ENCODE measurements around the gene GLB1L3.
"Not testable (repeated sequence)": the region's sequence is repeated elsewhere in the genome, so short reads cannot be mapped to it uniquely, and the experiment has no call there.

The GLB1L3 gene

DNA sequence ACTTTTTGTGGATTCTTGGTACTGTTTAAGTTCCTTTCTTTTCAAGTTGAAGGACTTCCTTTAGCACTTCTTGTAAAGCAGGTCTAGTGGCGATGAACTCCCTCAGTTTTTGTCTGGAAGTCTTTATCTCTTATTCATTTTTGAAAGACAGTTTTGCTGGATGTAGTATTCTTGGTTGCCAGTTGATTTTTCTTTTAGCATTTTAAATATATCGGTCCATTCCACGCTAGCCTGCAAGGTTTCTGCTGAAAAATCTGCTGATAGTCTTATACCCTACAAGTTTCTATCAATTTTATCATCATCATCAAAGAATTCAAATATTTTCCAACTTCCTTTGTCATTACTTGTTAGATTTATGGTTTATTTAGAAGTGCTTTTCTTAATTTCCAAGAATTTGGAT is 40.9 kb downstream of the GLB1L3 start:
- DNase-seq: no peak

- DNase-seq: not testable (repeated sequence)
Observed at GRCh38 chr11:134321373-134321772, 45.2 kb downstream of the GLB1L3 start.

DNA sequence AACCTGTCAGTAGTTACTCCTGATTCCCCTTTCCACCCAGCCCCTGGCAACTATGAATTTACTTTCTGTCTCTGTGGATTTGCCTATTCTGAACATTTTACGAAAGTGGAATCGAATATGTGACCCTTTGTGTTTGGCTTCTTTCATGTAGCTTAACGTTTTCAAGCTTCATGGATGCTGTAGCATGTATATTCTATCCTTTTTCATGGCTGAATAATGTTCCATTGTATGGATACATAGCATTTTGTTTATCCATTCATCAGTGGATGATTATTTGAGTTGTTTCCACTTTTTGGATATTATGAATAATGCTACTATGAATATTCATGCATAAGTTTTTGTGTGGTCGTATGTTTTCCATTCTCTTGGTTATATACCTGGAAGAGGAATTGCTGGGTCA is 46.4 kb downstream of the GLB1L3 start:
- no peak for DNase-seq

GRCh38 chr11:134328433-134328832 is 52.3 kb downstream of the GLB1L3 start:
- DNase-seq: no peak

DNA sequence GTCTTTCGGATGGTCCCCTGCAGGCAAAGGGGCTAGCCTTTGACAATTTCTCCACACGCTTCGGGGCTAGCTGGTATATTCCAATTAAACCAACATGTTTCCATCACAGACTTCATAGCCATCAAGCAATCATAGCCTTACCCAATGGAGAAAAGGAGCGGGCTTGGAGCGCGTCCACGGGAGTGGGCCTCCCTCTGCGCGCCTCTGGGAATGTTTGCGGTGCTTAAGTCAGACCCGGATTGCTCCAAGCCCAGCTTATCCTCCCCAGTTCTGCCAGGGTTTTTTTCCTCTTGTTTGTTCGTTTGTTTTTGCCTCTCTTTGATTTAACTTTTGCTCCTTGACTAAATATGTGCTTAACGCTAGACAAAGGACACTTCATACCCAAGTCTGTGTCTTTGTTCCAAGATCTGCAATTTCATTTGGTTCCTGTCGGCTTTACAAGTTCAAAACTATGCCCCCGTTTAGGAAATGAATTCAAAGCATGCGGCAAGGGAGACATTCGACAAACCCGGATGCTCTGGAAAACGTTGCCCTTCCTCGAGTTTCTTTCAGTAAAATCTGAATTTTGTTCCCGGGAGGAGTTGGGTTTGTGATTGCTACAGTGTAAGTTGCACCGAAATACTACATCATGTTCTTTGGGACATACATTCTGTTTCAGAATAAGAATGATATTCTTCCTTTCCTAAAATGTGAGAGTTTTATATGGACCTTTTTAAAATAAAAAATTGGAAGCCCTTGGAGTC is 54.6 kb downstream of the GLB1L3 start:
- no peak for DNase-seq

DNA sequence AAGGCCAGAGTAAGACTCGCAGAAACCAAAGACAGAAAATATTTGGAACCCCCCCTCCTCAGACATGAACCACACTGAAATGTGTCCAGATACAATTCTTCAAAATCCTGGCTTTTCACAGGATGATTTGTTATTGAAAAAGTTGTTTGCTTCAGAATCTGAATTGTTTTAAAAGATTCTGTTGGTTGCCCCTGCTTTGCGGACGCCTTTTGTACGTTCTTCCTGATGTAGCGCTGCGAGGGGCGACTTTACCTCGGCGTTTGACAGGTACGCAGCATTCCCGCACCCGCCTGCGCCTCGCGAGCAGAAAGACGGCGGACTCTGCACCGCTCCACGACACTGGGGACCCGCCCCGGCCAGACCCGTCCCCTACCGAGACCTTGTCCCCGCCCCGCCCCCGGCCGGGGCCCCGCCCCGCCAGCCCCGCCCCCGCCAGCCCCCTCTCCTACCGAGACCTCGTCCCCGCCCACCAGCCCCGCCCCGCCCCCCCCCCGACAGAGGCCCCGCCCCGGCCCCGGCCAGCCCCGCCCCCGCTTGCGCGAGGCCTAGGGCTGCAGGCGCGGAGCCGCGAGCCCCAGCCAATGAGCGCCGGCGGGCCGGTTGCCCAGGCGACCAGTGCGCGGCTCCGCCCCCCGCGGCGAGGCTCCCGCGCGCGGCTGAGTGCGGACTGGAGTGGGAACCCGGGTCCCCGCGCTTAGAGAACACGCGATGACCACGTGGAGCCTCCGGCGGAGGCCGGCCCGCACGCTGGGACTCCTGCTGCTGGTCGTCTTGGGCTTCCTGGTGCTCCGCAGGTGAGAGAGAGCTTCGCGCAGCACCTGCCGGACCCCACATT is 55.4 kb downstream of the GLB1L3 start, which contains the start of gene GLB1L2:
Gene GLB1L2, plus strand, starts transcription at position 635 of the 835 bp plus-strand sequence. Its CDS starts 74 bp downstream, at position 709.
- no peak for DNase-seq

DNA sequence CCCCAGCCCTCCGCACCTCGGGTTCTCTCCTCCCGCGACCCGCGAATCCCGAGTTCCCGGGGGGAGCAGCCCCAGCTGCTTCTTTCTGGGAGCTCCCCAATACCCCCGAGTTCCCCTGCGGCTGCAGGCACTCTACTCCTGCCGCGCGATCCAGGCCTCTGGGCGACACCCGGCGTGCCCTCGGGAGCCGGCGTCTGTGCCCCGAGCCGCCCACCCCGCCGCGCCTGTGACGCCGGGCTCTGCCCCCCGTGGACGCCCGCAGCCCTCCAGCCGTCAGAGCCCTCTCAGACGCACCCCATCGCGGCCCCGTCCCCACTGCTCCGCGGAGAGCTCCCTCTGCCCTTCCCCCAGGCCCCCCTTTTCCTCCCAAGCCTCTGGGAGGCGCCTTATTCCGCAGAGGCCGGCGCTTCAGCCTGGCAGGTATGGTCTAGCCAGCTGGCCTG is 56.0 kb downstream of the GLB1L3 start:
- no peak for DNase-seq

DNA sequence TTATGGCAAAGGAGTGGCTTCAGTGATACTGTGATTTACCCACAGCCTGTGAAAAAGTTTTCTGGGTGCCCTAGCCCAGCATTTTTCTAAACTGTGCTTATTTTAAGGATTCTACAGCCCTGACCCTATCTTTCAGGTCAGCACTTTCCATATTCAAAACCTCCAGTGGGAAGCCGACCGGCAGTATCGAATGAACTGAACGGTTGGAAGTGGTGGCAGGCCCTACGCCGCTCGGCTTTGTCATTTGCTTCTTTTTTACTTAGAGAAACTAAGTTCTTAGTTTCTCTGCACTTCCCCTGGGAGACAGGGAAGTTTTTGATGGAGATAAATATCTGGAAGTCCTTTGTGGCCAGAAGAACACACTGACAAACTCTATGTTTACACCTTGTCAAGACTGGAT is 56.6 kb downstream of the GLB1L3 start:
- DNase-seq: no peak

GRCh38 chr11:134333312-134333711 is 57.1 kb downstream of the GLB1L3 start:
- no peak for DNase-seq

DNA sequence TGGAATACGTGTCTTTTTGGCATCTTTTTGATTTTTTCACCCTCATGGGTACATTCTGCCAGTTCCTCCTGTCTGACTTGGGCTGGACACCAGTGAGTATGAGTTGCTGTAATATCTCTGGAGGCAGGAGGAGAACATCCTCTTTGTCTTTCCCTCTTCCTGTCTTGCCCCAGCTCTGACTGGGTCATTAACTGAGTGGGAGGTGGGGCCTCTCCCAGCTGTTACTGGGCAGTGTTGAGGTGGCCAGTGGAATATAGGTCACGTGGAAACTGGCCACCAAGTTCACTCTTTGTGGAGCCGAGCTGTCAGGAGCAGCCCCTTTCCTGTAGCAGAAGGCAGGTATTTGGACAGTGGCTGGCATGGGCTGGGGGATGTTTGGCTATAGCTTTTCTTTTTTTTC is 57.8 kb downstream of the GLB1L3 start:
- no peak for DNase-seq

DNA sequence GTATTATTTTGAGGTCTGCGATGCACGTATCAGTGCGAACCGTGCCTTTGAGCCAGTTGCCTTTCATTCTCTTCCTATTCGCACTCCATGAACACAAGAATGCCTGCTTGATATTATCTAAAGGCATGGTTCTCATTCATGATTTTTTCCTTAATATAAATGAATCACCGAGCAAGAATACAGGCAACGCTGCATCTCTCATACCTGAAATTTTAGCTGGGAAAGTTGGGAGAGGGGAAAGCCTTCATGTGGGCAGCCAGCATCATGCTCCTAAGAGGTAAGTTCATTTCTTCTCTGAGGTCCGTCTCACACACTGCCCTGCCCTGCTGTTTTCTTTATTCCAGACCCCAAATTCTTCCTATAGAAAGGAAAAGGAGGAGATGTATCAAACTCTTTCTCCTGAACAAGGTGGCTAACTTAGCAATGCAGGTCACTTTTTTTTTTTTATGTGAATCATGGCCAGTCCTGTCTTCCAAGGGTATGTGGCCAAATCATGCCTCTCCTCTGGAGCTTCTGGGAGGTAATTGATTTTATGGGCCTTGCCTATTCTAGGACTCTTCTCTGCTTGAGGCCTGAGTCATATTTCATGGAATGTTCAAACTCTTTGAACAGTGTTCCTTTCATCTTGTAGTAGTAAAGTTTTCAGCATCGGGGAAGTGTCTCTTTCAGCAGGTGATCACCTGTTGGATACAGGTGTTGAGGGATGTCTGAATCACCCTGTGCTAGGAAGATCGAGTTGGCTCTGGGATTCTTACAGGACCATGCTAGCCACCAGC is 58.8 kb downstream of the GLB1L3 start:
- no peak for DNase-seq

DNA sequence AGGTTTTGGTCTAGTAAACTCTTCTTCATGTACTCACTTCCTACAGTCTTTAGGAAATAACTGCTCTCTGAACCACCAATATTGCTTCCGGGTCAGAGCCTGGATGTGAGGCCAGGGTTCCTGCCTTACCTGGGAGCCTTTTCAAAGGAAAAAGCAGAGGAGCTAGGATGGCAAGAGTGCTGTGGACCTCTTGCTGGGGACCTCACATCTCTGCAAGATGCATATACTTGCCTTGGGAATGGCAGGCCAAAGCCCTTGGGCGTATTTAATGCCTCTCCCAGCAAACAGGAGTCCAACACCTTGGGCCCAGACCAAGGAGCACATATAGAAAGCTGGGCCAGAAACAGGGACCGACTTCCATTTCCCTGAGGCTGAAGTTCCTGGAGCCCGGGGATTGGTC is 60.9 kb downstream of the GLB1L3 start:
- no peak for DNase-seq

DNA sequence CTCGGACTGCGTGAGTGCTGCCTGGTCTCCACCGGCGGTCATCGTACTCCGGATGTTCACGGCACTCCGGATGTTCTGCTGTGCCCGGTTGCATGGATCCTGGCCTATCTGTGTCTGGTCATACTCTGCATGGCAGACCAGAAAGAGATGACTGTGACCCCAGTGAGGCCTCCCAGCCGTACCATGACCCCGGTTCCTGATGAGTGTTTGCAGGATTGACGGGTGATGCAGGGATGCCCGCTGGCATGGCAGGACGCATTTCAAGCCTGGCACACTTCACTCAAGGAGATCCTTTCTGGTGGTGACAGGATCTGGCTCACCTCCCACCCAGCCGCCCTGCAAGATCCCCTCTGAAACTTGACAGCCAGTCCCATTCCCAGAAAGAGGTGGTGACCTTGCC is 61.9 kb downstream of the GLB1L3 start:
- DNase-seq: no peak

GRCh38 chr11:134338654-134339053 is 62.5 kb downstream of the GLB1L3 start:
- no peak for DNase-seq

GRCh38 chr11:134339756-134340155 is 63.6 kb downstream of the GLB1L3 start:
- no peak for DNase-seq

GRCh38 chr11:134340354-134340964 is 64.3 kb downstream of the GLB1L3 start:
- no peak for DNase-seq

DNA sequence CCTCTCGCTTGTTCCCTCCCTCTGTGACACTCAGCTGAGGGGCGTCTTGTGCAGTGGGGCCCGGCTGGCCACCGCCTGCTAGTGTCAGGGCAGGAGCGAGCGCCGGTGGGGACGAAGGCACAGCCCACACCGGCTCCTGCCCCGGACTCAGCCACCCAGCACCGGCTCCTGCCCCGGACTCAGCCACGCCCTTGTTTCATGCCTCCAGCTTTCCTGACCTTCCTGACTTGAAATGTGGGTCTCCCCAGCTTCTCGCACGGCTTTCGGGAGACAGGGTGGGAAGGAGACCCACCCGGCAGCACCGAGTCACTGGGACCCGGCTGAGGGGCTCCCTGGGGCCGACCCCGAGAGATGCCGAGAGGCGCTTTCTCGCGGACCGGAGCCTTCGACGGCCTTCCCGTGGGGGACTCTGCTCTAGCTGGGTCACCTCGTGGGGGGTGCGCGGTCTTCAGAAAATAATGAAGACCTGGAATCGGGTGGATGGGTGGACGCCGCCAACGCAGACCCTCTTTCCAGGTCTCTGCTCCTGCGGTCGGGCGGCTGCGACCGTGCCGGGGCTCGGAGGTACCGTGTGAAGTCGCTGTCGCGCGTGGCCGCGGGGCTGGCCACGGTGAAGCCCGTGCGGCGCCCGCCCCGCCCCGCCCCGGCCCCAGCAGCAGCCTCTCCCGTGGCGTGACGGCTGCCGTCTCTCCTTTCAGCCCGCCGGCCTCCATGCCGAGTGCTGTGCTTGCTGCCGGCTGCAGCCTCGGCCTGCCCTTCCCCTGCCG is 65.8 kb downstream of the GLB1L3 start:
- no peak for DNase-seq

DNA sequence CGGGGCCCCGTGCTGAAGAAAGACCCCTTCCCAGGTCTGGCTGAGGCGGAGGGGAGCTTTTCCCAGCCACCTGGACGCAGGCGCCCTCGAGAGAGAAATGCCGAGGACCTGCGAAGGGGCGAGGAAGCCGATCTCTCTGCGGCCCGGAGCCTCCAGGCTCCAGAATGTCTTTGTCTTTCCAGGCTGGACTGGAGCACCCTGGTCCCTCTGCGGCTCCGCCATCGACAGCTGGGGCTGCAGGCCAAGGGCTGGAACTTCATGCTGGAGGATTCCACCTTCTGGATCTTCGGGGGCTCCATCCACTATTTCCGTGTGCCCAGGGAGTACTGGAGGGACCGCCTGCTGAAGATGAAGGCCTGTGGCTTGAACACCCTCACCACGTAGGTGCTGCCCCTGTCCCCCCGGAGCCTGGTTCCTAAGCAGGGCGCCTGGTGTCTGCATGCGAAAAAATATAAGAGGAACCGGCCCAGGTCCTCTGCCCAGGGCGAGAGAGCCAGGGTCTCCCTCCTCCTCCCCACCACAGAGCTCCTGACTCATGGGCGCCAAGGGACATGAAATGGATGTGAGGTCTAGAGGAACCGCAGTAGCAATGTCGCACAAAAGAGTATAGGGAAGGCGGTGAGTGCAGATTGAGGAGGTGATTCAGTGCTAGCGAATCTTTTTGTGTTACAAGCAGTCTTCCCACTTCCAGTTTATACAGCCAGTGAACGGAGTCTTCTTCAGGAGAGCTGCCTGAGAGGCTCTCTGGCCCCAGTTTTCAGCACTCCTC is 66.6 kb downstream of the GLB1L3 start:
- DNase-seq: no peak

DNA sequence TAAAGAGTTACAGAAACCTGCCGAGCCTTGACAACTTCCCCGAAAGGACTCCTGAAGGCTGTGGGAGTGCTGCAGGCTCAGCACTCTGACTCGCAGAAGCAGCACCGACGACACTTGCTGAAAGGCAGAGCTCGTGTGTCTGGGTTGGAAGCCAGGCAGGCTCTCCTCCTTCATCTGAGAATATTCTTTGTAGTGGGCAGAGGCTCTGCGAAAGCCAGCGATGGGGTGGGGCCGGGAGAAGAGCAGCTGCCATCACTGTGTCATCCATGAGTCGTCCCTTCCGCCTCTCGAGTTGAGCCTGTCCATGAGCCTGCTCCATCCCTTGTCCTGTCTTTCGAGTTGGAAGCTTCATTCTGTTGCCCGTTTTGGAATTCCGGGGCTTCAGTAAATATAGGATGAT is 67.5 kb downstream of the GLB1L3 start:
- no peak for DNase-seq

DNA sequence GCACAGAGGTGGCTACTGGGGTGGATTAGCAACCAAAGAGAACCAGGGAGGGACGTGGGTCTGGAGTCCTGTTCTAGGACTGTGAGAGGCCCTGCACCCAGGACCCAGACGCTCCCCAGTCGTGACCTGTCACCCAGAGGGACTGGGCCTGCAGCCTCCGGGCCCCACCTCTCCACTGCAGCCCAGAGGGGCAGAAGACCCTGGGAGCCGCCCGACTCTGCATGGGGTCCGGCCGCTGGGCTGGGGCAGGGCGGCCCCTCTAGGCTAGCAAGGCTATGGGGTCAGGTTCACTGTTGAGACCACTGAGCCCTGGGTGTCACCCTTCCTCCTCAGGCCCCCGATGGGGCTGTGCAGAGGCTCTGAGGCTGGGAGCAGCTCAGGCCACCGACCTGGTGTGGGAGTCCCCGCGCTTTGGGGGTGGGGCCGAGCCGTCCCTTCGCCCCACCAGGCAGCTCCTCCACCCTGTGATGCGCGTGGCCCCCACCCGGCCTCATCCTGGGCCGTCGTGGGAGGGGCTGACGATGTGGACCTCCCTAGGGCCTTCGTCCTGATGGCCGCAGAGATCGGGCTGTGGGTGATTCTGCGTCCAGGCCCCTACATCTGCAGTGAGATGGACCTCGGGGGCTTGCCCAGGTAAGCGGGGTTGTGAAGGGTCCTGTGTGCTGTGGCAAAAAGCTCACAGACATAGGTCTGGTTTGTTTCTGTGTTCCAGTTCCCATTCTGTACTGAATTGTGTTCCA is 68.5 kb downstream of the GLB1L3 start:
- not testable (repeated sequence) for DNase-seq

DNA sequence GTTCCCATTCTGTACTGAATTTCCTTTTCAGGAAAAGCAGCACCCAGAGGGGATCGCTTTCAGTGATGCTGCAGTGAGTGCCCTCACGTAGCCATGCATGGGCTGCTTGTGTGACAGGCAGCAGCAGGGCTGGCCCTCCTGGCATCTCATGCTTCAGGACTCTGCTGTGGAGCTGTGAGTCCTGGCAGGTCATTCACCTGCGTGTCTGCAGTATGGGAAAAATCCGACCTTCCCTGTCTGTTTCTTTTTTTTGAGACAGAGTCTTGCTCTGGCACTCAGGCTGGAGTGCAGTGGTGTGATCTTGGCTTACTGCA is 69.0 kb downstream of the GLB1L3 start:
- no peak for DNase-seq

Measured in KG1 (cell line).